K562 (cell line): ENCODE results near the gene ARHGAP26. TPM values are rescaled to one million over a fixed set of nuclear protein-coding genes. Genes with fewer than 3 reads are reported as not detected.

Experiments
- ATAC-seq: fragments of 200-7000 bp; cut with Tn5 transposase; 3 replicates; pipeline ENCODE4 v1.9.1; 2020; ENCODE audit warnings: moderate library complexity
- BruUV-seq: library from RNA; stranded (reverse); fragments of 400-500 nt; replicated peaks from 2 replicates; lab custom pipeline; 2021; lab: Mats Ljungman, UMichigan
- CTCF ChIA-PET: fragments of 300-600 bp; formaldehyde crosslinking; extraction: SDS; loops from one replicate; lab custom pipeline; 2021; ENCODE audit warnings: low intra/inter-chr PET ratio; lab: Yijun Ruan, JAX
- POLR2A ChIA-PET: fragments of 300-600, 350-650 bp; sonication (Branson Sonifier 250); formaldehyde crosslinking; extraction: SDS; loops from one replicate; lab custom pipeline; 2021; ENCODE audit warnings: antibody characterized with exemption, inconsistent platforms; lab: Yijun Ruan, JAX
- DNase-seq, 4 experiments: peaks; one replicate each; pipeline versions ENCODE4 v3.0.0 to v3.0.0-alpha.2; 2011 to 2018; ENCODE audit warnings: low spot score in 3 of 4, mixed read lengths in 3 of 4; ENCODE audit errors: extremely low read depth in 1 of 4
- FAIRE-seq: peaks from 2 replicates; lab custom pipeline; 2011; peaks lifted over from hg19 to GRCh38; lab: Jason Lieb, UNC
- H2AFZ ChIP-seq: 2 replicates; pipeline ENCODE4 v1.6.0; 2011; ENCODE audit warnings: low read depth, low read length, control low read depth, inconsistent platforms
- H3K27ac ChIP-seq: fragments of 200-600 bp; 3 replicates; pipeline ENCODE4 v1.8.0; 2011; ENCODE audit warnings: low read depth, mild to moderate bottlenecking, control low read depth, inconsistent platforms, low read length, moderate library complexity, mixed read lengths; ENCODE audit errors: extremely low read depth
- H3K27me3 ChIP-seq, 2 experiments: fragments of 300-600 bp in 1 of 2; 2 replicates in 1 of 2; 3 replicates in 1 of 2; pipeline versions ENCODE4 v1.6.0 to v1.8.0; 2011; ENCODE audit warnings: inconsistent platforms in 2 of 2, low read length in 2 of 2, mild to moderate bottlenecking in 1 of 2, mixed read lengths in 1 of 2, moderate library complexity in 1 of 2; ENCODE audit not compliant: control insufficient read depth in 2 of 2, insufficient read depth in 2 of 2
- H3K36me3 ChIP-seq: fragments of 300-600 bp; 3 replicates; pipeline ENCODE4 v1.8.0; 2011; ENCODE audit warnings: mild to moderate bottlenecking, low read length, inconsistent platforms; ENCODE audit not compliant: control insufficient read depth, insufficient read depth
- H3K4me1 ChIP-seq, 2 experiments: fragments of 200-600 bp in 1 of 2; replicated peaks in 1 of 2; 2 replicates in 1 of 2; 3 replicates in 1 of 2; pipeline versions ENCODE4 v1.5.1 to v1.8.0; 2011; ENCODE audit warnings: inconsistent platforms in 2 of 2, low read length in 2 of 2, mild to moderate bottlenecking in 1 of 2, mixed read lengths in 1 of 2, moderate library complexity in 1 of 2; ENCODE audit not compliant: control insufficient read depth in 2 of 2, insufficient read depth in 2 of 2
- H3K4me2 ChIP-seq: 2 replicates; pipeline ENCODE4 v1.6.1; 2011; ENCODE audit warnings: low read length, control low read depth, inconsistent platforms, mixed read lengths; ENCODE audit not compliant: insufficient read depth
- H3K4me3 ChIP-seq: fragments of 200-600 bp; sonication (generic), shearing (Covaris generic); 2 replicates; pipeline ENCODE4 v1.5.1; 2016; ENCODE audit warnings: control low read depth, inconsistent platforms
- H3K79me2 ChIP-seq: fragments of 200-600 bp; 3 replicates; pipeline ENCODE4 v1.8.0; 2011; ENCODE audit warnings: low read length, inconsistent platforms; ENCODE audit not compliant: control insufficient read depth, insufficient read depth
- H3K9ac ChIP-seq, 2 experiments: 2 replicates each; pipeline versions ENCODE4 v1.6.0 to v1.6.1; 2011; ENCODE audit warnings: low read depth in 2 of 2, low read length in 2 of 2, control low read depth in 1 of 2, inconsistent platforms in 1 of 2, mild to moderate bottlenecking in 1 of 2, mixed read lengths in 1 of 2; ENCODE audit not compliant: insufficient read depth in 1 of 2
- H3K9me1 ChIP-seq: one replicate; pipeline ENCODE4 v1.6.0; 2011; ENCODE audit warnings: inconsistent platforms, mild to moderate bottlenecking, low read length, moderate library complexity; ENCODE audit not compliant: control insufficient read depth, insufficient read depth
- H3K9me3 ChIP-seq: replicated peaks from 2 replicates; pipeline ENCODE4 v1.5.1; 2011; ENCODE audit warnings: low read depth, low read length, inconsistent platforms; ENCODE audit not compliant: control insufficient read depth, insufficient read depth
- H4K20me1 ChIP-seq: replicated peaks from 2 replicates; pipeline ENCODE4 v1.6.1; 2011; ENCODE audit warnings: low read length, inconsistent platforms, mixed read lengths; ENCODE audit not compliant: control insufficient read depth, insufficient read depth
- MEIS2 ChIP-seq: fragments of 450-650 bp; IDR thresholded peaks from 2 replicates; pipeline ENCODE4 v1.6.1; 2014; ENCODE audit warnings: mild to moderate bottlenecking; ENCODE audit not compliant: partially characterized antibody
- ZFPM2 ChIP-seq: fragments of 250-450 bp; sonication (Bioruptor Pico); IDR thresholded peaks from 2 replicates; pipeline ENCODE4 v1.5.1; 2022; ENCODE audit warnings: mild to moderate bottlenecking
- WGBS: fragments of 100-300 bp; shearing (Covaris generic); methylation state at CpG from one replicate; pipeline ENCODE4 v1.1.6; 2016; ENCODE audit warnings: low coverage, mixed read lengths; ENCODE audit not compliant: insufficient coverage; ENCODE audit errors: missing lambda C conversion rate; 5-methylcytosine and 5-hydroxymethylcytosine counted together
- in situ Hi-C: fragments of 300-500 bp; cut with MboI; formaldehyde crosslinking; loops from 4 replicates; pipeline ENCODE4 v1.15.0; 2018; ENCODE audit warnings: inconsistent platforms, mixed read lengths
- intact Hi-C: fragments of 100-400 bp; cut with micrococcal nuclease; formaldehyde crosslinking; loops from 2 replicates; pipeline ENCODE4 v1.14.2; 2022
- polyA plus RNA-seq, 8 experiments: library from polyadenylated mRNA; depleted of rRNA in 4 of 8; stranded (reverse) in 5 of 8; unstranded in 3 of 8; fragments of >200 nt; fragmentation: Nextera tagmentation in 2 of 8; fragmentation: Illumina TruSeq in 1 of 8; extraction: Ambion mirVana in 2 of 8; extraction: Trizol in 1 of 8; gene quantifications; 2 replicates each; pipeline versions ENCODE4 v1.2.1 to v1.2.3, GENCODE V29; 2011 to 2014; ENCODE audit warnings: inconsistent platforms in 1 of 8, missing spikeins in 1 of 8
- total RNA-seq, 7 experiments: library from RNA; depleted of rRNA in 6 of 7; stranded (reverse); fragments of >200 nt in 6 of 7; fragmentation: Illumina TruSeq in 2 of 7; extraction: Trizol in 2 of 7; gene quantifications; 2 replicates each; pipeline versions ENCODE4 v1.2.1 to v1.2.3, GENCODE V29; 2011 to 2021; ENCODE audit warnings: low replicate concordance in 1 of 7
- TF ChIP-seq, protein P1 (sequence below): fragments of 450-650 bp; IDR thresholded peaks from 2 replicates; pipeline ENCODE4 v1.6.1; 2016

The ARHGAP26 gene
- total and polyA plus RNA-seq, 9 of the 15 experiments (the other 6 are each of a cell fraction or from before 2014, with no cell fraction given): 0.13 to 1.1 (median 0.55) TPM

DNA sequence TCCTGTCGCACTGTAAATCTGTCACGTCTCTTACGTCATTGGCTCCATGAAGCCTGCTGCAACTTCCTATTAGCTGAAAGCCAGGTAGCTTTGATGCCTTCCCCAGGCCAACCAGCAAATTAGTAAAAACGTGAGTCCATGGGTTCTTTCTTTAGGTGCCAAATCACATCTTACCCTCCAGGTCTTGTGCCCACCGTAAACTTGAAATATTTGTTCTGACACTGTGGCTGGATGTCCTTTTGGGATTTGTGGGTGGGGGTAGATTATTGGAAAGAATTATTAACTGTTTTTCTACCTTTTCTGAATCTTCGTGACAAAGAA is 460.5 kb downstream of the ARHGAP26 start:
- Histone ChIP-seq H3K4me1 (no peaks in the 10 kb centered on the region; a peak in 2 of 5 replicates), H3K9ac (no peak overlapping the region), H3K27me3 (no peaks in the 10 kb centered on the region), H3K9me3 (no peaks in the 10 kb centered on the region), H3K36me3 (no peaks in the 10 kb centered on the region), H2AFZ (0 out of 2 replicates have a peak overlapping the region, but pooled peaks have one; percentile 52), H3K4me3 (no peak overlapping the region), H4K20me1 (no peaks in the 10 kb centered on the region), H3K4me2 (no peak overlapping the region), H3K79me2 (no peaks in the 10 kb centered on the region), H3K9me1 (no peaks in the 10 kb centered on the region), H3K27ac (no peak overlapping the region)
- no peak for DNase-seq
- ChIA-PET CTCF (no interaction called here), POLR2A (no interaction called here)
- intact Hi-C loops: no loop called here
- 65% methylated on average over 6 of the region's 6 CpGs for WGBS
- TF ChIP-seq, protein P1, sequence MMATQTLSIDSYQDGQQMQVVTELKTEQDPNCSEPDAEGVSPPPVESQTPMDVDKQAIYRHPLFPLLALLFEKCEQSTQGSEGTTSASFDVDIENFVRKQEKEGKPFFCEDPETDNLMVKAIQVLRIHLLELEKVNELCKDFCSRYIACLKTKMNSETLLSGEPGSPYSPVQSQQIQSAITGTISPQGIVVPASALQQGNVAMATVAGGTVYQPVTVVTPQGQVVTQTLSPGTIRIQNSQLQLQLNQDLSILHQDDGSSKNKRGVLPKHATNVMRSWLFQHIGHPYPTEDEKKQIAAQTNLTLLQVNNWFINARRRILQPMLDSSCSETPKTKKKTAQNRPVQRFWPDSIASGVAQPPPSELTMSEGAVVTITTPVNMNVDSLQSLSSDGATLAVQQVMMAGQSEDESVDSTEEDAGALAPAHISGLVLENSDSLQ: peak; percentile 41
- TF ChIP-seq ZFPM2 (CRISPR knock-in tag): no peak
- TF ChIP-seq MEIS2: peak; percentile 43
- FAIRE-seq: peak; percentile 35
- no TSS peak for BruUV-seq
- in situ Hi-C loops: no loop called here
- no peak for ATAC-seq

GRCh38 chr5:143231416-143231815 is 461.2 kb downstream of the ARHGAP26 start:
- H3K9me3 ChIP-seq: no peaks in the 10 kb centered on the region
- H3K27me3 ChIP-seq: no peaks in the 10 kb centered on the region
- ChIA-PET CTCF (no interaction called here), POLR2A (no interaction called here)
- no peak overlapping the region for H3K9ac ChIP-seq
- no peak overlapping the region for H3K27ac ChIP-seq
- no TSS peak for BruUV-seq
- FAIRE-seq (no peak), ATAC-seq (no peak), DNase-seq (no peak)
- H3K9me1 ChIP-seq: no peaks in the 10 kb centered on the region
- H3K4me1 ChIP-seq: no peaks in the 10 kb centered on the region; a peak in 2 of 5 replicates
- H4K20me1 ChIP-seq: no peaks in the 10 kb centered on the region
- H3K4me3 ChIP-seq: no peak overlapping the region
- peak overlapping the region; percentile 76; the same call in 1 of the 2 replicates for H2AFZ ChIP-seq
- no peak overlapping the region for H3K4me2 ChIP-seq
- H3K79me2 ChIP-seq: no peaks in the 10 kb centered on the region
- in situ Hi-C loops: no loop called here
- 28% methylated on average over 3 of the region's 3 CpGs for WGBS
- H3K36me3 ChIP-seq: no peaks in the 10 kb centered on the region
- intact Hi-C loops: no loop called here
